ENCODE data around the gene F2R.
"Not testable (repeated sequence)": the region's sequence is repeated elsewhere in the genome, so short reads cannot be mapped to it uniquely, and the experiment has no call there.

The F2R gene

GRCh38 chr5:76757049-76757448, 41.1 kb downstream of the F2R start:
- H2AFZ ChIP-seq (ENCODE audit: low read depth, low read length) = no peak overlapping the region
- TF ChIP-seq EZH2phosphoT487 (IDR thresholded peaks at IDR 0.05; ENCODE audit: low read depth) (no peak), CTCF (IDR thresholded peaks at IDR 0.05; ENCODE audit: low read depth, low read length) (no peak)
- no peaks in the 10 kb centered on the region for H3K36me3 ChIP-seq (replicated peaks; ENCODE audit: low read depth, low read length)
- no peak overlapping the region for H3K4me2 ChIP-seq (ENCODE audit: low read length)
- H3K79me2 ChIP-seq (ENCODE audit: low read length) = no peaks in the 10 kb centered on the region
- no peaks in the 10 kb centered on the region for H4K20me1 ChIP-seq (ENCODE audit: insufficient read depth, low read length)
- no peaks in the 10 kb centered on the region for H3K9me3 ChIP-seq (ENCODE audit: insufficient read depth, low read length)
- no peak overlapping the region for H3K27ac ChIP-seq (ENCODE audit: low read length)
- no peaks in the 10 kb centered on the region for H3K27me3 ChIP-seq (ENCODE audit: low read depth, low read length)
- no peaks in the 10 kb centered on the region for H3K4me1 ChIP-seq (ENCODE audit: low read length)
- no peak overlapping the region for H3K4me3 ChIP-seq (ENCODE audit: low read length)
- no peak overlapping the region for H3K9ac ChIP-seq (ENCODE audit: low read length)

- H3K36me3 ChIP-seq (replicated peaks; ENCODE audit: low read depth, low read length); H3K79me2 ChIP-seq (ENCODE audit: low read length); H3K4me3 ChIP-seq (ENCODE audit: low read length); H3K9me3 ChIP-seq (ENCODE audit: insufficient read depth, low read length); H3K4me2 ChIP-seq (ENCODE audit: low read length); H3K27me3 ChIP-seq (ENCODE audit: low read depth, low read length); H3K27ac ChIP-seq (ENCODE audit: low read length); H4K20me1 ChIP-seq (ENCODE audit: insufficient read depth, low read length); H3K9ac ChIP-seq (ENCODE audit: low read length); H2AFZ ChIP-seq (ENCODE audit: low read depth, low read length); H3K4me1 ChIP-seq (ENCODE audit: low read length): not testable (repeated sequence)
Measured at GRCh38 chr5:76761118-76761517, 45.2 kb downstream of the F2R start.

- no peaks in the 10 kb centered on the region for H3K79me2 ChIP-seq (ENCODE audit: low read length)
- no peak overlapping the region for H3K4me2 ChIP-seq (ENCODE audit: low read length)
- no peaks in the 10 kb centered on the region for H3K36me3 ChIP-seq (replicated peaks; ENCODE audit: low read depth, low read length)
- no peak overlapping the region for H3K9ac ChIP-seq (ENCODE audit: low read length)
- no peaks in the 10 kb centered on the region for H3K27me3 ChIP-seq (ENCODE audit: low read depth, low read length)
- no peak overlapping the region for H2AFZ ChIP-seq (ENCODE audit: low read depth, low read length)
- no peak overlapping the region for H3K4me3 ChIP-seq (ENCODE audit: low read length)
- no peaks in the 10 kb centered on the region for H4K20me1 ChIP-seq (ENCODE audit: insufficient read depth, low read length)
- no peak for TF ChIP-seq CTCF (IDR thresholded peaks at IDR 0.05; ENCODE audit: low read depth, low read length)
- TF ChIP-seq EZH2phosphoT487 (IDR thresholded peaks at IDR 0.05; ENCODE audit: low read depth) = no peak
- H3K4me1 ChIP-seq (ENCODE audit: low read length) = no peaks in the 10 kb centered on the region
- H3K9me3 ChIP-seq (ENCODE audit: insufficient read depth, low read length) = no peaks in the 10 kb centered on the region
- no peak overlapping the region for H3K27ac ChIP-seq (ENCODE audit: low read length)
Measured at GRCh38 chr5:76762484-76762883, 46.6 kb downstream of the F2R start.

GRCh38 chr5:76763136-76763535, 47.2 kb downstream of the F2R start:
- no peaks in the 10 kb centered on the region for H4K20me1 ChIP-seq (ENCODE audit: insufficient read depth, low read length)
- TF ChIP-seq EZH2phosphoT487 (IDR thresholded peaks at IDR 0.05; ENCODE audit: low read depth) (no peak), CTCF (IDR thresholded peaks at IDR 0.05; ENCODE audit: low read depth, low read length) (no peak)

GRCh38 chr5:76764374-76764773, 48.4 kb downstream of the F2R start:
- no peaks in the 10 kb centered on the region for H3K79me2 ChIP-seq (ENCODE audit: low read length)
- no peaks in the 10 kb centered on the region for H3K4me1 ChIP-seq (ENCODE audit: low read length)
- no peaks in the 10 kb centered on the region for H3K27me3 ChIP-seq (ENCODE audit: low read depth, low read length)
- no peaks in the 10 kb centered on the region for H3K9me3 ChIP-seq (ENCODE audit: insufficient read depth, low read length)
- H3K9ac ChIP-seq (ENCODE audit: low read length) = no peak overlapping the region
- no peaks in the 10 kb centered on the region for H3K36me3 ChIP-seq (replicated peaks; ENCODE audit: low read depth, low read length)
- H3K4me2 ChIP-seq (ENCODE audit: low read length) = no peak overlapping the region
- no peak overlapping the region for H2AFZ ChIP-seq (ENCODE audit: low read depth, low read length)
- no peak overlapping the region for H3K4me3 ChIP-seq (ENCODE audit: low read length)
- TF ChIP-seq EZH2phosphoT487 (IDR thresholded peaks at IDR 0.05; ENCODE audit: low read depth) (no peak), CTCF (IDR thresholded peaks at IDR 0.05; ENCODE audit: low read depth, low read length) (no peak)
- no peaks in the 10 kb centered on the region for H4K20me1 ChIP-seq (ENCODE audit: insufficient read depth, low read length)
- no peak overlapping the region for H3K27ac ChIP-seq (ENCODE audit: low read length)

More at GRCh38 chr5:76763136-76763535, 47.2 kb downstream of the F2R start:
- no peaks in the 10 kb centered on the region for H3K27me3 ChIP-seq (ENCODE audit: low read depth, low read length)
- no peaks in the 10 kb centered on the region for H3K9me3 ChIP-seq (ENCODE audit: insufficient read depth, low read length)
- H3K36me3 ChIP-seq (replicated peaks; ENCODE audit: low read depth, low read length) = no peaks in the 10 kb centered on the region
- H2AFZ ChIP-seq (ENCODE audit: low read depth, low read length) = no peak overlapping the region
- no peak overlapping the region for H3K9ac ChIP-seq (ENCODE audit: low read length)
- H3K27ac ChIP-seq (ENCODE audit: low read length) = no peak overlapping the region
- no peak overlapping the region for H3K4me3 ChIP-seq (ENCODE audit: low read length)
- no peaks in the 10 kb centered on the region for H3K4me1 ChIP-seq (ENCODE audit: low read length)
- H3K79me2 ChIP-seq (ENCODE audit: low read length) = no peaks in the 10 kb centered on the region
- no peak overlapping the region for H3K4me2 ChIP-seq (ENCODE audit: low read length)

Measured in OCI-LY3 (cell line).